GM12878 (cell line): Measurements from ENCODE around the gene SNAI3. TPM values are rescaled to one million over a fixed set of nuclear protein-coding genes. Genes with fewer than 3 reads are reported as not detected.
A peak's percentile ranks its signal among the peaks of the same experiment; 100 is the strongest.

Experiments
- BCL3 ChIP-seq: IDR thresholded peaks from 2 replicates; pipeline ENCODE4 v1.6.1; 2011; ENCODE audit warnings: borderline replicate concordance, low read depth, mild to moderate bottlenecking, moderate library complexity, low read length; ENCODE audit not compliant: insufficient read depth, poor library complexity, severe bottlenecking
- CBX5 ChIP-seq: sonication (generic); IDR thresholded peaks from 2 replicates; pipeline ENCODE4 v1.6.1; 2016; ENCODE audit warnings: low read depth, moderate library complexity, mild to moderate bottlenecking, inconsistent platforms
- CREM ChIP-seq: IDR thresholded peaks from 2 replicates; pipeline ENCODE4 v1.6.1; 2014; ENCODE audit warnings: antibody characterized with exemption, low read depth
- DPF2 ChIP-seq: fragments of 450-650 bp; IDR thresholded peaks from 2 replicates; pipeline ENCODE4 v1.6.1; 2017; ENCODE audit warnings: mild to moderate bottlenecking
- HSF1 ChIP-seq: fragments of 150-350 bp; IDR thresholded peaks from 2 replicates; pipeline ENCODE4 v1.6.1; 2014; ENCODE audit warnings: mild to moderate bottlenecking, low read depth, low read length
- LARP7 ChIP-seq: fragments of 450-650 bp; IDR thresholded peaks from 2 replicates; pipeline ENCODE4 v1.6.1; 2017; ENCODE audit warnings: mild to moderate bottlenecking
- NFYA ChIP-seq: IDR thresholded peaks from 2 replicates; pipeline ENCODE4 v1.6.1; 2011; ENCODE audit warnings: low read depth, mild to moderate bottlenecking, low read length, improper control_type of control experiment, borderline replicate concordance
- RBBP5 ChIP-seq: fragments of 200-600 bp; sonication (generic); conservative IDR thresholded peaks from 2 replicates; pipeline ENCODE4 v1.6.1; 2016
- RUNX3 ChIP-seq: IDR thresholded peaks from 2 replicates; pipeline ENCODE4 v1.6.1; 2012; ENCODE audit warnings: low read length, inconsistent platforms
- SPI1 ChIP-seq: IDR thresholded peaks from 2 replicates; pipeline ENCODE4 v1.6.1; 2011; ENCODE audit warnings: low read depth, mild to moderate bottlenecking, low read length, moderate library complexity, borderline replicate concordance; ENCODE audit not compliant: insufficient read depth
- TCF3 ChIP-seq: IDR thresholded peaks from 2 replicates; pipeline ENCODE4 v1.6.1; 2012; ENCODE audit warnings: low read depth, mild to moderate bottlenecking, low read length, borderline replicate concordance; ENCODE audit not compliant: insufficient read depth
- WRNIP1 ChIP-seq: IDR thresholded peaks from 2 replicates; pipeline ENCODE4 v1.6.1; 2011; ENCODE audit warnings: low read depth, low read length, improper control_type of control experiment, borderline replicate concordance
- ZNF274 ChIP-seq: IDR thresholded peaks from one replicate; pipeline ENCODE4 v1.8.0; 2011; ENCODE audit not compliant: insufficient read length, insufficient read depth
- polyA plus RNA-seq, 11 experiments: library from polyadenylated mRNA; depleted of rRNA in 4 of 11; unstranded in 6 of 11; stranded (reverse) in 5 of 11; fragments of >200 nt; fragmentation: Nextera tagmentation in 4 of 11; fragmentation: Illumina TruSeq in 1 of 11; extraction: Ambion mirVana in 4 of 11; extraction: Trizol in 1 of 11; gene quantifications; 1 replicate in 1 of 11; 2 replicates in 10 of 11; pipeline versions ENCODE4 v1.2.1 to v1.2.3, GENCODE V29; 2011 to 2016; ENCODE audit warnings: inconsistent platforms in 2 of 11, missing spikeins in 2 of 11, low read depth in 1 of 11
- total RNA-seq, 4 experiments: library from RNA; depleted of rRNA in 3 of 4; stranded (reverse); fragments of >200 nt in 3 of 4; fragmentation: Illumina TruSeq in 1 of 4; extraction: Trizol in 1 of 4; gene quantifications; 2 replicates each; pipeline versions ENCODE4 v1.2.1 to v1.2.3, GENCODE V29; 2013 to 2021
- TF ChIP-seq, protein P1 (sequence below): IDR thresholded peaks from 2 replicates; pipeline ENCODE4 v1.6.1; 2011; ENCODE audit warnings: low read depth, mild to moderate bottlenecking, low read length, moderate library complexity, borderline replicate concordance; ENCODE audit errors: extremely low read depth
- TF ChIP-seq, protein P2 (sequence below): IDR thresholded peaks from 2 replicates; pipeline ENCODE4 v1.6.1; 2012; ENCODE audit warnings: mild to moderate bottlenecking, low read depth, low read length

SNAI3 gene
- total and polyA plus RNA-seq, 10 of the 15 experiments (the other 5 are each of a cell fraction or from before 2014, with no cell fraction given): 0.21 to 7.4 (median 3.0) TPM

GRCh38 chr16:88662222-88662842 is 24.0 kb downstream of the SNAI3 start (continued):
- no peak for TF ChIP-seq BCL3
- TF ChIP-seq HSF1: no peak
- TF ChIP-seq NFYA: no peak
- TF ChIP-seq ZNF274: no peak
- TF ChIP-seq RUNX3: peak; percentile 26; the same call in 1 of the 2 replicates
- no peak for TF ChIP-seq LARP7
- peak; percentile 17; the same call in 1 of the 2 replicates for TF ChIP-seq CREM
- TF ChIP-seq, protein P1, sequence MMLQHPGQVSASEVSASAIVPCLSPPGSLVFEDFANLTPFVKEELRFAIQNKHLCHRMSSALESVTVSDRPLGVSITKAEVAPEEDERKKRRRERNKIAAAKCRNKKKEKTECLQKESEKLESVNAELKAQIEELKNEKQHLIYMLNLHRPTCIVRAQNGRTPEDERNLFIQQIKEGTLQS: no peak
- peak; percentile 66; the same call in 1 of the 2 replicates for TF ChIP-seq DPF2
- TF ChIP-seq CBX5: no peak
- TF ChIP-seq WRNIP1: no peak
- no peak for TF ChIP-seq SPI1
- TF ChIP-seq, protein P2, sequence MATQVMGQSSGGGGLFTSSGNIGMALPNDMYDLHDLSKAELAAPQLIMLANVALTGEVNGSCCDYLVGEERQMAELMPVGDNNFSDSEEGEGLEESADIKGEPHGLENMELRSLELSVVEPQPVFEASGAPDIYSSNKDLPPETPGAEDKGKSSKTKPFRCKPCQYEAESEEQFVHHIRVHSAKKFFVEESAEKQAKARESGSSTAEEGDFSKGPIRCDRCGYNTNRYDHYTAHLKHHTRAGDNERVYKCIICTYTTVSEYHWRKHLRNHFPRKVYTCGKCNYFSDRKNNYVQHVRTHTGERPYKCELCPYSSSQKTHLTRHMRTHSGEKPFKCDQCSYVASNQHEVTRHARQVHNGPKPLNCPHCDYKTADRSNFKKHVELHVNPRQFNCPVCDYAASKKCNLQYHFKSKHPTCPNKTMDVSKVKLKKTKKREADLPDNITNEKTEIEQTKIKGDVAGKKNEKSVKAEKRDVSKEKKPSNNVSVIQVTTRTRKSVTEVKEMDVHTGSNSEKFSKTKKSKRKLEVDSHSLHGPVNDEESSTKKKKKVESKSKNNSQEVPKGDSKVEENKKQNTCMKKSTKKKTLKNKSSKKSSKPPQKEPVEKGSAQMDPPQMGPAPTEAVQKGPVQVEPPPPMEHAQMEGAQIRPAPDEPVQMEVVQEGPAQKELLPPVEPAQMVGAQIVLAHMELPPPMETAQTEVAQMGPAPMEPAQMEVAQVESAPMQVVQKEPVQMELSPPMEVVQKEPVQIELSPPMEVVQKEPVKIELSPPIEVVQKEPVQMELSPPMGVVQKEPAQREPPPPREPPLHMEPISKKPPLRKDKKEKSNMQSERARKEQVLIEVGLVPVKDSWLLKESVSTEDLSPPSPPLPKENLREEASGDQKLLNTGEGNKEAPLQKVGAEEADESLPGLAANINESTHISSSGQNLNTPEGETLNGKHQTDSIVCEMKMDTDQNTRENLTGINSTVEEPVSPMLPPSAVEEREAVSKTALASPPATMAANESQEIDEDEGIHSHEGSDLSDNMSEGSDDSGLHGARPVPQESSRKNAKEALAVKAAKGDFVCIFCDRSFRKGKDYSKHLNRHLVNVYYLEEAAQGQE: no peak
- TF ChIP-seq TCF3: 0 out of 2 replicates have a peak, but pooled peaks have one; percentile 27
- TF ChIP-seq RBBP5: no peak
